ENCODE measurements around the gene STAC3. TPM values are rescaled to one million over a fixed set of nuclear protein-coding genes. Genes with fewer than 3 reads are reported as not detected.

STAC3 gene
- total RNA-seq, 1 experiment from 2014 or later, result 2.2 TPM

DNA sequence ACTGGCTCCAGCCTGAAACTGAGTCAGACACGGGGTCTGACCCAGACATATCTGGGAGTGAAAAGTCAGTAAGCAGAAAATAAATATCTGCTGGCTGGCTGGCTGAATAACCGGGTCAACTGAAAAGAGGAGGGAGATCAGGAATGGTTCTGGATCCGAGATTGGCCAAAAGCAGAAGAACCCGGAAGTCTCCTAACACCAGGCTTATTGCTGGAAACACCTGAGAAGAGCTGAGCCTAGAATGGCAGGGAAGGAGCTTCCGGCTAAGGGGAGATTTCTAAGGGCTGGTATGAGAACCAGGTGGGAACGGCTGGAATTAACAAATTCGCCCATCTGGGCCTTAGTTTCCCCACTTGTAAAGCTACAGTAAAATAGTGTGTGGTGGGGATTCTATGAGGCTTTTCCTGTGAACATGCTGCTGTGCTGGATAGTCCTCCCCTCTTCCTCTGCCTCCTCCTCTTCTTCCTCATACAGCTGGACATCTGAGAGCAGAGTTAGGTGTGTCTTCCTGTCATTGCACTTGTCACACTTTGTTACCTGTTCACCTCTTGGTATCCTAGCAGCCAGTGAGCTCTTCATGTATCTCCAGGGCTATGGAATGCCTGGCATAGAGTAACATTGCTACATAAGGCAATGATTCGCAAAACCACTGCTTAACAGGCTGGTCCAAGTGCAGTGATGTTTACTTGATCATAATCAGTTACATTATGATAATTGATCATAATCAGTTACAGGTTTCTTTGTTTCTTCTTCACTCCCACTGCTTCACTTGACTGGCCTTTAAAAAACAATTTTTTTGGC lies 23.5 kb downstream of the STAC3 start:
- Histone ChIP-seq H3K9me2 (ENCODE audit: insufficient read depth) (no peaks in the 10 kb centered on the region), H3F3A (ENCODE audit: insufficient read depth, low read depth) (peaks cover 26% of the 10 kb centered on the region; the same call in 1 of the 2 replicates), H3K4me3 (no peak overlapping the region), H3K27ac (no peak overlapping the region), H3K79me2 (ENCODE audit: low read depth) (peaks cover 38% of the 10 kb centered on the region), H2AFZ (no peak overlapping the region), H3K4me1 (replicated peaks; ENCODE audit: insufficient read depth) (peaks cover 30% of the 10 kb centered on the region), H4K20me1 (ENCODE audit: insufficient read depth) (0 out of 2 replicates have a peak, but pooled peaks cover 4% of the 10 kb centered on the region), H3K9me3 (ENCODE audit: insufficient read depth, low read depth) (no peaks in the 10 kb centered on the region), H3K4me2 (peak overlapping the region; percentile 97; the same call in 1 of the 2 replicates), H3K36me3 (ENCODE audit: low read depth) (peaks cover 16% of the 10 kb centered on the region), H3K27me3 (ENCODE audit: insufficient read depth, low read depth) (no peaks in the 10 kb centered on the region)
- ChIA-PET CTCF (interaction anchor here (0.5 to 1.3 kb wide), 3 partner anchors 13 to 915 kb away, joined by 3 to 6 read pairs (median 4); no protein-coding TSS in a partner anchor), POLR2A (ENCODE audit: unreplicated experiment) (interaction anchor here (0.5 kb wide), 1 partner anchor 591 kb away, joined by 3 read pairs; no protein-coding TSS in a partner anchor)
- intact Hi-C loops (cut with micrococcal nuclease; ENCODE audit: unreplicated experiment), result no loop called here
- DNase-seq, result peak in 1 of 2 experiments; percentile 84
- no TSS peak for BruUV-seq (replicated peaks)
- no peak for TF ChIP-seq EZH2 (IDR thresholded peaks at IDR 0.05; ENCODE audit: low read depth)
- TF ChIP-seq, protein P1, sequence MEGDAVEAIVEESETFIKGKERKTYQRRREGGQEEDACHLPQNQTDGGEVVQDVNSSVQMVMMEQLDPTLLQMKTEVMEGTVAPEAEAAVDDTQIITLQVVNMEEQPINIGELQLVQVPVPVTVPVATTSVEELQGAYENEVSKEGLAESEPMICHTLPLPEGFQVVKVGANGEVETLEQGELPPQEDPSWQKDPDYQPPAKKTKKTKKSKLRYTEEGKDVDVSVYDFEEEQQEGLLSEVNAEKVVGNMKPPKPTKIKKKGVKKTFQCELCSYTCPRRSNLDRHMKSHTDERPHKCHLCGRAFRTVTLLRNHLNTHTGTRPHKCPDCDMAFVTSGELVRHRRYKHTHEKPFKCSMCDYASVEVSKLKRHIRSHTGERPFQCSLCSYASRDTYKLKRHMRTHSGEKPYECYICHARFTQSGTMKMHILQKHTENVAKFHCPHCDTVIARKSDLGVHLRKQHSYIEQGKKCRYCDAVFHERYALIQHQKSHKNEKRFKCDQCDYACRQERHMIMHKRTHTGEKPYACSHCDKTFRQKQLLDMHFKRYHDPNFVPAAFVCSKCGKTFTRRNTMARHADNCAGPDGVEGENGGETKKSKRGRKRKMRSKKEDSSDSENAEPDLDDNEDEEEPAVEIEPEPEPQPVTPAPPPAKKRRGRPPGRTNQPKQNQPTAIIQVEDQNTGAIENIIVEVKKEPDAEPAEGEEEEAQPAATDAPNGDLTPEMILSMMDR (conservative IDR thresholded peaks at IDR 0.05), result no peak

DNA sequence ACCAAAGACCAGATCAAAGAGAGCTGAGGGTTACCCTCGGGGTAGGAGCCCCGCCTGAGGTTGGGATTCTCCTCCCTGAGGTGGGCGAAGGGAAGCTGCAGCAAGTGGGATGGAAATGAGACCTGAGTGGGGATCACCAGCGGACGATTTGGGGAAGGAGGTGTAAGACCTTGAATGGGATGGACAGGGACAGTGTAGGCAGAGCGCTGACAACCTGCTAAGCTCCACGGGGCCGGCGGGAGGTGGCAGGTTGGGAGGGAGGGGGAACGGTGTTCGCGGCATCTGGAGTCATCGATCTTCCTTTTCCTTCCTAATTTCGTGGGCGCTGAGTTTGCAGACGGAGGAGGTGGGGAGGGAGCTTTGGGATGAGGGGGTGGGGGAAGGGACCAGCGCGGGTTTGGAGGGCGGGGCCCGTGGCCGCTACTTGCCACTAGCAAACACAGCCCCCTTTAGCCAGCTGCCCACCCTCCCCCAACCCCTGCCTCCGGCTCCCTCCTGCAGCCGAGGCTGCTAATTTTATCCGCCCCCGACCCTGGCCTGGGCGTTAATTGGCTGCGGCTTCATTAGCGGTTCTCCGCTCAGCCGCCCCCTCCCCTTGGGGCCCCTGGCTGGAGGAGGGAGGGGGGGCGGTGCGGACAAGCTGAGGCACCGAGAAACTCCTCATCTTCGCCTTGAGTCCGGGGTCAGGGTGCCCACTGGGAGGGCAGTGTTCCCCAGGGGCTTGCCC lies 24.2 kb downstream of the STAC3 start:
- Histone ChIP-seq H3K79me2 (ENCODE audit: low read depth) (peaks cover 31% of the 10 kb centered on the region), H3K4me2 (no peak overlapping the region), H3K4me1 (replicated peaks; ENCODE audit: insufficient read depth) (peaks cover 27% of the 10 kb centered on the region), H3K27me3 (ENCODE audit: insufficient read depth, low read depth) (no peaks in the 10 kb centered on the region), H3K9me3 (ENCODE audit: insufficient read depth, low read depth) (no peaks in the 10 kb centered on the region), H3K36me3 (ENCODE audit: low read depth) (peaks cover 9% of the 10 kb centered on the region), H2AFZ (no peak overlapping the region), H3K9me2 (ENCODE audit: insufficient read depth) (no peaks in the 10 kb centered on the region), H3F3A (ENCODE audit: insufficient read depth, low read depth) (peaks cover 19% of the 10 kb centered on the region; the same call in 1 of the 2 replicates), H3K4me3 (no peak overlapping the region), H4K20me1 (ENCODE audit: insufficient read depth) (0 out of 2 replicates have a peak, but pooled peaks cover 4% of the 10 kb centered on the region), H3K27ac (no peak overlapping the region)
- no peak for DNase-seq
- TF ChIP-seq EZH2 (IDR thresholded peaks at IDR 0.05; ENCODE audit: low read depth), result no peak
- TF ChIP-seq, protein P1 (conservative IDR thresholded peaks at IDR 0.05), result no peak
- ChIA-PET POLR2A (ENCODE audit: unreplicated experiment) (no interaction called here), CTCF (interaction anchor here (1.3 kb wide), 1 partner anchor 13 kb away, joined by 6 read pairs; no protein-coding TSS in a partner anchor)
- no TSS peak for BruUV-seq (replicated peaks)
- intact Hi-C loops (cut with micrococcal nuclease; ENCODE audit: unreplicated experiment), result no loop called here

DNA sequence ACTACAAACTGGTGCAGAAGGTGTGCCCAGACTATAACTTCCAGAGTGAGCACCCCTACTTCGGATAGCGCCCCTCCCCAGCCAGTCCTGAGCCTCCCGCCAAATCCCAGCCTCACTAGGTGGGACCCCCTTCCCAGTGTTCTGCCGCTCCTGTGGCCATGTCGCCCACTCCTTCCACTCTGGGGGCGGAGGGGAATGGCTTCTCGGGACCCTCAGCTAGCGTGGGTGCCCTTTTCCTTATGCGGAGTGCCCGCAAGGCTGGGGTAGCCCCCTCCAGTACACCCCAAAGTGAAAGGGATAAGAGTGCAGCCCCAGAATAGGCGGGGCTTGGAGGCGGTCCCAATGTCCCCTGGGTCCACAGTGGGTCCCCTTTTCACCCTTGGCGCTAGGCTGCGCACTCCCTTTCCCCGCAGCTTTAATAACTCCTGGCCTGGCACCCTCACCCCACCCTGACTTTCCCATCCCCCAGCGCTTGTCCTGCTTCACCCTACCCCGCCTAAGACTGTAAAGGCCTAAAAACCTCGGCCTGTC lies 25.2 kb downstream of the STAC3 start:
- H4K20me1 ChIP-seq (ENCODE audit: insufficient read depth), result no peaks in the 10 kb centered on the region
- intact Hi-C loops (cut with micrococcal nuclease; ENCODE audit: unreplicated experiment), result no loop called here
- no peak overlapping the region for H3K27ac ChIP-seq
- peaks cover 14% of the 10 kb centered on the region; the same call in 1 of the 2 replicates for H3F3A ChIP-seq (ENCODE audit: insufficient read depth, low read depth)
- H3K27me3 ChIP-seq (ENCODE audit: insufficient read depth, low read depth), result no peaks in the 10 kb centered on the region
- H3K79me2 ChIP-seq (ENCODE audit: low read depth), result peaks cover 20% of the 10 kb centered on the region
- no peak for DNase-seq
- H3K4me3 ChIP-seq, result no peak overlapping the region
- TF ChIP-seq, protein P1 (conservative IDR thresholded peaks at IDR 0.05), result no peak
- TF ChIP-seq EZH2 (IDR thresholded peaks at IDR 0.05; ENCODE audit: low read depth), result no peak
- H3K9me2 ChIP-seq (ENCODE audit: insufficient read depth), result no peaks in the 10 kb centered on the region
- POLR2A ChIA-PET (ENCODE audit: unreplicated experiment), result no interaction called here
- no peaks in the 10 kb centered on the region for H3K36me3 ChIP-seq (ENCODE audit: low read depth)
- H3K4me2 ChIP-seq, result no peak overlapping the region
- no peaks in the 10 kb centered on the region for H3K9me3 ChIP-seq (ENCODE audit: insufficient read depth, low read depth)
- peaks cover 19% of the 10 kb centered on the region for H3K4me1 ChIP-seq (replicated peaks; ENCODE audit: insufficient read depth)
- H2AFZ ChIP-seq, result no peak overlapping the region
- CTCF ChIA-PET, result no interaction called here
- BruUV-seq (replicated peaks), result no TSS peak

All from PC-9 (cell line).